Measurements from ENCODE around the gene RAET1E. TPM values are rescaled to one million over a fixed set of nuclear protein-coding genes. Genes with fewer than 3 reads are reported as not detected.
A peak's percentile ranks its signal among the peaks of the same experiment; 100 is the strongest.
"Not testable (repeated sequence)": the region's sequence is repeated elsewhere in the genome, so short reads cannot be mapped to it uniquely, and the experiment has no call there.

RAET1E gene, protein sequence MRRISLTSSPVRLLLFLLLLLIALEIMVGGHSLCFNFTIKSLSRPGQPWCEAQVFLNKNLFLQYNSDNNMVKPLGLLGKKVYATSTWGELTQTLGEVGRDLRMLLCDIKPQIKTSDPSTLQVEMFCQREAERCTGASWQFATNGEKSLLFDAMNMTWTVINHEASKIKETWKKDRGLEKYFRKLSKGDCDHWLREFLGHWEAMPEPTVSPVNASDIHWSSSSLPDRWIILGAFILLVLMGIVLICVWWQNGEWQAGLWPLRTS
- total RNA-seq (2014; rRNA removed; shearing (Covaris generic); ENCODE audit: low replicate concordance): not detected in 2 replicates

DNA sequence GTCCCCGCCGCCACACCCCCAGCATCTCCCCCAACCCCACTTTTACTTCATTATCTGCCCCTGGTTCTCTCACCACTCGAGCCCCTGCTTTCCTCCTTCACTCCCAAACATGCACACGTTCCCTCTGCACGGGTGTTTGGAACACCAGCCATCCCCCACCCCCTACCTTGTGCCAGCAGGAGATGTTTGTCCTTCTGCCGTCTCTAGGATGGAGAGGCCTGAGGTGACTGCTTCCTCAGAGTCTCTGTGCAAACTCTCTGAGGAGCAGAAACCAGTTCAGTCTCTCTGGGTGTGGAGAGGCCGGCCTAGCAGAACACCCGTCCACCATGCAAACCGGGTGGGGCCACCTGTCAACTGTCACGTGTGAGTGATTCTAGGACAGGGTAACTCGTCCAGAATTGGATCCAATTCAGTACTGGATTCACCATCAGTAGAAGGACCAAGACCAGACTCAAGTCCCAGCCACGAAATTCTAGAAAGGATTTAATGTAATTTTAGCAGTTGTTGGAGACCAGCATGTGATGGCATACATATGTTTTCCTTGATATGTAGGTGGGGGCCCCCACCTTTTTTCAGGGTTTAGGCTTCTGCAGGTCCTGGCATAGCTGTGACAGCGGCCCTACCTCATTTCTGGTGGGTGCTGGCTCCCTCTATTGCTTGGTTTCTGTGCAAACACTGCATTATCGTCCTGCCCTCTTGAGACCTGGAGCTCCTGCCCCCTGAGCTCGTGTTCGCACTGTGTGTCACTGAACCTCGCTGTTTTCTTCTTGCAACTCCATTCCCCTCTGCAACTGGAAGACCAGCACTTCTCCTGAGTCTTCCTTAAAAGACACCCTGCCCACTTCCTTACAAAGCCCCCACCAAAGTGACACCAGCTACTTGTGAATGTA, at the start of gene RAET1E:
TSS of gene RAET1E (minus strand) at position 259 of the 890 bp plus-strand sequence. CDS start 7,212 bp downstream, outside the sequence.
- no peak for DNase-seq (ENCODE audit: low read depth)
- in situ Hi-C loops (cut with HindIII; ENCODE audit: low pct_unique_long_range_greater_than_20kb, low sequenced_read_pairs): no loop called here

DNA sequence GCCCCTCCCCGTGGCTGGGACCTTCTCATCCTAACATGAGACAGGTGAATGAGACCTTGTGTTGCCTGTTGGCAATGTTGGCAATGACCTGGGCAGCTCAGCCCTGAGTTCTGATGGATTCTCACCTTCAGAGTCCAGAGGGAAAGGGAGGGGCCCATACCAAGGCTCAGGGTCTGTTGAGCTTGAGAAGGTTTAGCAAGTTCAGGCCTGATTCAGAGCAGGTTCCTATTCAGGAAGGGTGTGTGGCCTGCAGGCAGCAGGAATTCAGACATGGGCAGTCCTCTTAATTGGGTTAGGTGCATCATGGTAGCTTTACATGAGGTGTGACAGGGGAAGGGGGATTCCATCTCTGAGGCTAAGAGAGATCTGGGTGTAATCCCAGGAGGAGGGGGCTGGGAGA, 49.6 kb upstream of the RAET1E start:
- in situ Hi-C loops (cut with HindIII; ENCODE audit: low pct_unique_long_range_greater_than_20kb, low sequenced_read_pairs); DNase-seq (ENCODE audit: low read depth): not testable (repeated sequence)

DNA sequence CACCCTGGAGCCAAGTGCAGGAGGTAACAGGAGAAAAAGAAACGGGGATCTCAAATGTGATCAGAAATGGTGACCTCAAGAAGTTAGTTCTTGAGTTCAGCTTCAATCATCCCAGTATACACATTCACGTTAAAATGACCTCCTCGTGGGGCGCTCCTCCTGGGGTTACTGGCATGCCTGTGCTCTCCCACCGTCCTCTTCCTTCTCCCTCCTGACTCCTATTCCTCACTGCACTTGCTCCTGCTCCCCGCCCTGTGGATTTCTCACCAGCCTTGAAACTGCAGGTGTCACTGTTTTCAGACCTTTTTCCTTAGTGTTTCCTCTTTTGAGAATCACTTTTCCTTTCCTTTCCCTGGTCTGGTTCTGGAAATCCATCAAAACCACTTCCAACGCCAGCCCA, 48.7 kb upstream of the RAET1E start:
- DNase-seq (ENCODE audit: low read depth); in situ Hi-C loops (cut with HindIII; ENCODE audit: low pct_unique_long_range_greater_than_20kb, low sequenced_read_pairs): not testable (repeated sequence)

DNA sequence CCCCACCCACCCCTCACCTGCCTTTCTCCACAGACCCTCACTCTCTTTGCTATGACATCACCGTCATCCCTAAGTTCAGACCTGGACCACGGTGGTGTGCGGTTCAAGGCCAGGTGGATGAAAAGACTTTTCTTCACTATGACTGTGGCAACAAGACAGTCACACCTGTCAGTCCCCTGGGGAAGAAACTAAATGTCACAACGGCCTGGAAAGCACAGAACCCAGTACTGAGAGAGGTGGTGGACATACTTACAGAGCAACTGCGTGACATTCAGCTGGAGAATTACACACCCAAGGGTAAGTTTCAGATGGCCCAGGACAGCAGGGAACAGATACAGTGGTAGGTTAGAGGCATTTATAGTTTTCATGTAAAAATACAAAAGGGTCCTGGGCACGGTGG, 47.4 kb upstream of the RAET1E start:
- in situ Hi-C loops (cut with HindIII; ENCODE audit: low pct_unique_long_range_greater_than_20kb, low sequenced_read_pairs); DNase-seq (ENCODE audit: low read depth): not testable (repeated sequence)

DNA sequence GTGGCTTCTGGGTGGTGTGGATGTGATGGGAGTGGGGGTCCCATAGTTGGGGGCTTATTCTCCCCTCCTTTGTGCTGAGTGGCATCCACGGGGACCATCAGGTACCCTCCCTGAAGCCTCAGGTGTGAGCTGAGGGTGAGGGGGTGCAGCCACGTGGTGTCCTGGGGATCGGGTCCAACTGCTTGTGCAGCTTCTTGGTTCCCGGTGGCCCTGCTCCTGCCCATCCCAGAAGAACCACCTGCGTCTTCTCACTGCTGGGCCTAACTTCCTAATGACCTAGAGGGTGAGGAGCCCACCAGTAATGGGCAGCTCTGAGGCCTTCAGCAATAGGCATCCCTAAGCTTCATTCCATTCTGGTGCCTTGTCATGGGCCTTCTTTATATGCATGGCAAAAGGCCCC, 45.4 kb upstream of the RAET1E start:
- DNase-seq (ENCODE audit: low read depth); in situ Hi-C loops (cut with HindIII; ENCODE audit: low pct_unique_long_range_greater_than_20kb, low sequenced_read_pairs): not testable (repeated sequence)

DNA sequence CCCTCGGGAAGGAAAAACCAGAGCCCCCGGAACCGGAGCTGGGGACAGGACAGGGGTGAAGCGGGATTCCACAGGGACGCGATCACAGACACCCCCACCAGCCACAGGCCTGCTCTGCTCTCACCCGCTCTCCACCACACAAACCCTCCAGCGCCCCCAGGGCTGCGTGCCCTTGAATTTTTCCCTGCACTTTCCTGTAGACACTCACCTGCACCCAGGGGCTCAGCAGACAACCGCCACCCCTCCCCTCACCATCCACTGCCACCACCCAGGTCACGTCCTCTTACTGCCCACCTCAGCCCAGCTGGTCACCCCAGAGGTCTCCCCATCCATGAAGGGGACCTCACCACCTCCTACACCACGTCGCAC, 44.5 kb upstream of the RAET1E start:
- DNase-seq (ENCODE audit: low read depth): no peak
- in situ Hi-C loops (cut with HindIII; ENCODE audit: low pct_unique_long_range_greater_than_20kb, low sequenced_read_pairs): no loop called here

DNA sequence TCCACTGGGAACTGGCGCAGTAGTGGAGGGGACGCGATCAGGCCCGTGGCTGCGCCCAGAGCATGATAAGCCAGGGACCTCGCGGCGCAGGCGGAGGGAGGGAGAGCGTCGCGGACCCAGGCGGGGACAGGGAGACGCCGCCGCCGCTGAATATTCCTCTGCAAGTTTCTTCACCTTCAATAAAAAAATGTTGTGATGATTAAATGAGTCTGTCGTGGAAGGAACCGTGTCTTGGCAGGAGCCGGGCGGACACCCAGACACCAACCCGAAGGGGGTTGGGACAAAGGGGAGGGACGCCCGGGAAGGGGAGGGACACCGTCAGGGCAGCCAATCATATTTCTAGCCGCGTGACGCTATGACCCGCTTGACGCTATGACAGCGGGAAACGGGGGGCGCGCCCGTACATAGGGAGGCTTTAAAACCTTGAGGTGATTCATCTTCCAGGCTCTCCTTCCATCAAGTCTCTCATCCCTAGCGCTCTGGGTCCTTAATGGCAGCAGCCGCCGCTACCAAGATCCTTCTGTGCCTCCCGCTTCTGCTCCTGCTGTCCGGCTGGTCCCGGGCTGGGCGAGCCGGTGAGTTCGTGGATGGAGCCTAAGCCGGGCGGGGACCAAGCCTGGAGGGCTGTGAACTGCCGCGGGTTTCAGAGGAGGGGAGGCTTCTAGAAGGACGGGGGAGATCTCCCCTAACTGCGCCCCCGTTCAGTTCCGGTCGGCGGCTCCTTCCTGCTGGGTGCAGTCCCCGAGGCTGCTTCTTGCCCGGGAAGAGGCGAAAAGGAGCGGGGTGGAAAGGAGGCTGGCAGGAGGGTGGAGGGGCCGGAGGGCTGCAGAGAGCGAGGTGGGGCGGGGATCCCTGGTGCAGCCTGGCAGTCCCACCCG, 43.9 kb upstream of the RAET1E start, which contains the start of gene ULBP2:
TSS of gene ULBP2 (plus strand) at position 432 of the 878 bp plus-strand sequence. CDS start at position 491, 59 bp downstream.
- in situ Hi-C loops (cut with HindIII; ENCODE audit: low pct_unique_long_range_greater_than_20kb, low sequenced_read_pairs): no loop called here
- peak; percentile 88 for DNase-seq (ENCODE audit: low read depth)

DNA sequence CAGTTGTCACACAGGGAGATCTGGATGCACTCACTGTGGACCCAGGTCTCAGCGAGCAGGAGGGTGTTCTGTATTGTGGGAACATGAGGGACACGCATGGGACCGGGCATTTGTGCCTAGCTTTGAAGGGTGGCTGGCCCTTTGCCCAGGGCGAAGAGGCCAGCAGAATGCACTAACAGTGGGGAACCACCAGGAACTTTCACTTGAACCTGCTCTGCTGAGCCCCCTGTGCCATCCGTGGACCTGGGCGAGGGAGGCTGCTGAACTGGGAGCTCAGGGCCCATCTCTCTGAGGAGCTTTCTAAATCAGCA, 42.7 kb upstream of the RAET1E start:
- in situ Hi-C loops (cut with HindIII; ENCODE audit: low pct_unique_long_range_greater_than_20kb, low sequenced_read_pairs): no loop called here
- no peak for DNase-seq (ENCODE audit: low read depth)

DNA sequence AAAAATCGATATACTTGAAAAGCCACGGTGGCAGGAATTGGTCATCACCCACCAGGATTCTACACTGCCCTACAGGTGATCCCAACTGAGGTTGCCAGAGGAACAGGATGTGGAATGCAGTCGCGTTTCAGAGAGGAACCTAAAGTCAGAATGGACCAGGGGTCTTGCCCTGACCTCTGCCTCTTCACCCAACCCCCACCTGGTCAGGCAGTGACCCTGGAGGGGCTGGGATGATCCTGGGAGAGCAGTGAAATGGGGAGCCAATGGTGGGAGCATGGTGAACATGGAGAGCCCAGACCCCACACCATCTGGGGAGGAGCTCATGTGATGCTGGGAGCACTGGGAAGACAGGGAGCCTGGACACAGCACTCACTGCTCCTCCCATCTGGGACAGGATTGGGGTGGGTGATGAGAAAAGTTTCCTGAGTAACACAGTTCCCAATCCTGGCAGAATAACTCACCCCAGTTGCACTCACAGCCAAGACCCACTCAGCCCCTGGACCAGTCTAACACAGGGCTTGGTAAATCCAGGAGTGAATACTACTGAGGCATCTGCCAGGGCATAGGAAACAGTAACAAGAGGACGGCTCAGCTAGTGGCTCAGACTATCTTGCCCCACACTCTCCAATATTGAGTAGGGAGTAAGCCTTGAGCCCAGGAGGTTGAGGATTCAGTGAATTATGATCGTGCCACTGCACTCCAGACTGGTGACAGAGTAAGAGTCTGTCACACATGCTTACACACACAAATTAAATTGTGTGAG, 42.2 kb upstream of the RAET1E start:
- in situ Hi-C loops (cut with HindIII; ENCODE audit: low pct_unique_long_range_greater_than_20kb, low sequenced_read_pairs): no loop called here
- no peak for DNase-seq (ENCODE audit: low read depth)

DNA sequence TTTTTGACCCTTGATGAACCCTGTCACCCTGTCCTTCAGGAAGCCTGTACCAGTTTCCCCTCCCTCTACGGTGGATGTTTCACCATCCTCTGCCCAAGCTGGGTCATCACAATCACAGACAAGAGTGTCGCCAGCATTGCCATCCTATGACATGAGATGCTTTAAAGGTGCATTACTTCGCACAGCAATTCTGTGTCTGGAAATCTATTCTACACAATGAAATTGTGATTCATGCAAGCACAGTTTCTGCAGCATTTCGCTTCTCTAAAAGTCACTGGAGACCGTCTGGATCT, 41.4 kb upstream of the RAET1E start:
- in situ Hi-C loops (cut with HindIII; ENCODE audit: low pct_unique_long_range_greater_than_20kb, low sequenced_read_pairs): no loop called here
- no peak for DNase-seq (ENCODE audit: low read depth)

DNA sequence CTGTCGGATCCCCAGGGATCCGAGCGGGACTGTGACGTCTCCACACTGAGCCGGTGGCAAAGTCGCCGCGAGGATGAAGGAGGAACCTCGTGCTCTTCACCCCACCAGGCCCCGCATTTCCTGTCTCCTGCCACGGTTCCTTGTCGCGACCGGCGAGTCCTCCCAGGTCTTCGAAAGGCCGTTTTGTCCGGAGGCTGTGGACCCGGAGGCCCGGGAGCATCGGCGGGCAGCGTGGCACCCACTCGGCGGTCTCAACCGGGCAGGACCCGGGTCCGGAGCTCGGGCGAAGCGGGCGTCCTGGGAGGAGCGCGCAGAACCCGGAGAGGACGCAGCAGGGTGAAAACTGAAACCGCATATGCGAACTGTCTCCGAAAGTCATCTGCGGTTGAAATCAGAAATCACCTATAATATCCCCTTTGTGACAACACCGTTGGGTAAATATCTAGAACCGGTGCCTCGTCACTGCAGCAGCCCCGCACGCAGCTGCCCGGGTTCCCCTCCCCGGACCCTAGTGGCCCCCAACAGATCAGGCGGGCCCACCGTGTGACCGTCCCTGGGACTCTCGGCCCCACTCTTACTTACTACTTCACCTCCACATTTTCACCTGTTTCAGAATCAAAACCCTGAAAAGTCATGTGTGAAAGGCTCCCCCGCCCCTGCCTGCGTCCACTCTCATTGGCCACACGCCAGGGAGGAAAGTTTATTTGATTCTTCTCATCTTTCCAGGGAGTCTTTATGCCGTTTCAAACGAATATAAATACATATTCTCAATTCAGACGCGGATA, 40.9 kb upstream of the RAET1E start:
- in situ Hi-C loops (cut with HindIII; ENCODE audit: low pct_unique_long_range_greater_than_20kb, low sequenced_read_pairs): no loop called here
- DNase-seq (ENCODE audit: low read depth): no peak

DNA sequence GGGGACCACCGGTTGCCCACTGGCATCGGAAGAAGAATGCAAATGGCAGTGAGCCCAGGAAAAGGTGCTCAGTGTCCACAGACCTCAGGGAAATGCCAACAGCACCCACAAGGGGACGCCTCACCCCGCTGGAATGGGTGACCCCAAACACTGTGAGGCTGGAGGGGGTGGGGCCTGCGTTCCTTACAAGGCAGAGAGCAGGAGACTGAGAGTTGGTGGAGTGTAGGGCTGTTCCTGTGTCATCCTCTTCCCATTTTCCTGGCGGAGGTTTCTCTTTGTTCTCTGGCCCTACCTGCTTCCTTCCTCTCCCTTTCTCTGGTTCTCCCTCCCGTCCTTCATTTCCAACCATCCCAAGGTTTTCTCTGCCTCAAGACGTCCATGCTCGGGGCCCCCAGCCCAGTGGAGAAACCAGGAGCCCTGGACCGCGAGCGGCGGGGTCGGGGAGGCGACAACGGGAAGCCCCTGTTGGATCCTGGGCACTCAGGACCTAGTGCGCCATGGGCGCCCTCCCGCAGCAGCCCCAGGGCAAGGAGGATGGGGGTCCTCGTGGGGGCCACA, 40.2 kb upstream of the RAET1E start:
- DNase-seq (ENCODE audit: low read depth); in situ Hi-C loops (cut with HindIII; ENCODE audit: low pct_unique_long_range_greater_than_20kb, low sequenced_read_pairs): not testable (repeated sequence)

DNA sequence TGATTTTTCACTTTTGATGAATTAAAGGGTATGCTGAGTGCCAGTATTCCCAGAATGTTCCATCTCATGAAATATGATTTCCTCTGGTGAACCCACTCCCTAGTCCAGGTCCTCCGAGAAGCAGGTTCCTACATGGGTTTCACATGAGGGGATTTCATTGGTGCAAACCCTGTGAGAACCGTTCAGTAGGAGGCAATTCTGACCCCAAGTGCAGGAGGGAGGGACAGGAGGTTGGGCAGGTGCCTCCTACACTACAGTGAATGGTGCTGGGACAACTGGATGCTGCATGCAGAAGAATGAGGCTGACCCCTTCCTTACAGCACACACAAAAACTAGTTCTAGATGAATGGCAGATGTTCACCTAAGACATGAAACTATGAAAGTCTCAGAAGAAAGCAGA, 38.8 kb upstream of the RAET1E start:
- in situ Hi-C loops (cut with HindIII; ENCODE audit: low pct_unique_long_range_greater_than_20kb, low sequenced_read_pairs): no loop called here
- no peak for DNase-seq (ENCODE audit: low read depth)

DNA sequence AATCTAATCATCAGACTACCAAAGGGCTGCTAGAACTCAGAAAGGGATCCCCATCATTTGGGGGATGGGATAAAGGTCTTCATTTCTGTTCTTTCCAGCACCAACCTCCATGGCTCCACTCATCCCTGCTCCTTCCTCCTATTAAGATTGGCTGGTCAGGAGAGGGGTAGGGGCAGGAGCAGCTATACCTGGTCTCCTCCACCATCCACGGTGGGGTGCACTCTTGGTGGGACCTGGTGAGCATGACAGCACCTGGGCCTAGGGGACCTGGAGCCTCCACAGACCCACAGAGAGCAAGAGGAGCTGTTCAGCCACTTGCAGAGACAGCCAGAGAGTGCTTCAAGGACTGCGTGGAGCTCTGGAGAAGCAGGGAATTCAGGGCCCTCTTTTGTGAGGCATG, 37.8 kb upstream of the RAET1E start:
- in situ Hi-C loops (cut with HindIII; ENCODE audit: low pct_unique_long_range_greater_than_20kb, low sequenced_read_pairs): no loop called here
- DNase-seq (ENCODE audit: low read depth): no peak

DNA sequence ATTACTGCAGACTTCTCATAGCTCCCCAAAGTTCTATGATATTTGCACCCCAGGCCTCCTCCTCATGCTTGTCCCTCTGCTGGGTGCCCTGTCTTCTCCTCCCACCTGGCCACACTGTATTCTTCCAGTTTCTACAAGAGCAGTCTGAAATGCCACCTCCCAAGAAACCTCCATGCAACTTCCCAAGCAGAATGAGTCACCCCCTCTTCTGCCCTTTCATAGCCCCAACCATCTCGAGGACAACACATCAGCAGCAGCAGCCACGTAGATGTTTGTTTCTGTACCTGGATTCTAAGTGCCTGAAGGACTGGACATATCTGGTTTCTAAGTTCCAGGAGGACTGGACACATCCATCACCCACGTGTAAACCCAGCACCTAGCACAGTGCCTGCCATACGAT, 37.3 kb upstream of the RAET1E start:
- in situ Hi-C loops (cut with HindIII; ENCODE audit: low pct_unique_long_range_greater_than_20kb, low sequenced_read_pairs): no loop called here
- no peak for DNase-seq (ENCODE audit: low read depth)

DNA sequence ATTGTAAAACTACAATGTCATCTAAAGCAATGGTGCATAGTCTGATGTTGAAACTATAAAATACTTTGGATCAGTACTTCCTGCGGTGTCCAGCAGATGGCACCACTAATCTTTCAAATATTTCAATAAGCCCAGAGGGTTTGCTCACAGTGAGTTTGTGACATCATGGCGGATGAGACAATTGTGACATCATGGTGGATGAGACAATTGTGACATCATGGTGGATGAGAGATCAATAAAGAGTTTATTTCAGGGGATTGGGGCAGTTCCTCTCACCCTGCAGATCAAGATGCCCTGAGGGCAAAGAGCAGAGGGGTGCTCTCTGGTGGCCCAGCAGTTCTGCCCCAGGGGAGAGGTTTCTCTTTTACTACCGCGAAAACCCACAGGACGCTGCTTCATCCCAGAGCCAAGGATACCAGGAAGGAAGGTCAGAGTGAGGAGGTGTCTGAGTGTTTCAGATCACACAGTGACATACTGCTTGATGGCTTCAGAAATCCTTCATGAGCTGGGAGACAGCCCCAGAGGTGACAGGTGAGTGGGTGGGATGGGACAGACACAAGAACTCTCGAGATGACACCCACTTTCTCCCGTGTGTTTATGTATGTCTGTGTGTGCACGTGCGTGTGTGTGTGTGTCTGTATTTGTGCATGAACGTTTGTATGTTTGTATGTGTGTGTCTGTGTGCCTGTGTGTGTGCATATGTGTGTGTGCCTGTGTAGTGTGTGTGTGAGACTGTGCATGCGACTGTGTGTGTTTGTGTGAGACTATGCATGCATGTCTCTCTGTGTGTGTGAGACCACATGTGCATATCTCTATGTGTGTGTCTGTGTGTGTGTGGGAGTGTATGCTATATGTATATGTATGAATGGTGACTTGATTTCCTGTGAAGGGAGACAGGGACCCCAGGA, 36.6 kb upstream of the RAET1E start:
- in situ Hi-C loops (cut with HindIII; ENCODE audit: low pct_unique_long_range_greater_than_20kb, low sequenced_read_pairs): no loop called here
- DNase-seq (ENCODE audit: low read depth): peak; percentile 41

Measured in Caki2 (cell line).